ENCODE data around the gene HABP2.

The HABP2 gene

DNA sequence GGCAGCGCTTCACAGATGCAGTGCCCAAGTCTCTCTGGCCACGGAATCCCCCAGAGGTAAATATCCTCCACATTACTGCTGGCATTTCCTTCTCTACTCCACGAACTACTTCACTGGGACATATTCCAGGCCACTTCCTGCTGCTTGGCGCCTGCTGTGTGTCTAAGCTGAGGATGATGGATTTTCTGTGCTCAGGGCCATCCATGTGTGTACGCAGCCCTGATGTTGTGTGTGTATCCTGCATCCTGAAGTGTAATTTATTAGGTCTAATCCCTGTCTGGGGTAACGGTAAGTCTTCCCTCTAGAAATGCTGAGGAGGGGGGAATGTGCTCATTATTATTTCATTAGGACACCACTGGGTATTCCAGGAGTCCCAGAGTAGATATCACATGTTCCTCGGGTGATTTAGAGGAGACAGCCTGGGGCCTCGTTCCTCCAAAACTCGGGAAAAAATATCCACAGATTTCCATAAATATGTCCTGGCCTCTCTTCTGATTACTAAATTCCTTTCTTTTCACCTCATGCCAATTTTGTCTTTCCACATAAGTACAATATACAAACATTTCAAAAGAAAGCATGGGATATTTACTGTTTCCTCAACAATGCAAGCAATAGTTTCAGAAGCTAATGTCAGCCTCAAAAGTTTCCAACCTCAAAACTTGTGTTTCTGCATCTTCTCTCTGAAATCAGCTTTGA is 25.5 kb upstream of the HABP2 start:
- peak; percentile 62 for DNase-seq (ENCODE audit: low spot score)

GRCh38 chr10:113528876-113529275 is 24.0 kb upstream of the HABP2 start:
- no peak for DNase-seq (ENCODE audit: low spot score)

DNA sequence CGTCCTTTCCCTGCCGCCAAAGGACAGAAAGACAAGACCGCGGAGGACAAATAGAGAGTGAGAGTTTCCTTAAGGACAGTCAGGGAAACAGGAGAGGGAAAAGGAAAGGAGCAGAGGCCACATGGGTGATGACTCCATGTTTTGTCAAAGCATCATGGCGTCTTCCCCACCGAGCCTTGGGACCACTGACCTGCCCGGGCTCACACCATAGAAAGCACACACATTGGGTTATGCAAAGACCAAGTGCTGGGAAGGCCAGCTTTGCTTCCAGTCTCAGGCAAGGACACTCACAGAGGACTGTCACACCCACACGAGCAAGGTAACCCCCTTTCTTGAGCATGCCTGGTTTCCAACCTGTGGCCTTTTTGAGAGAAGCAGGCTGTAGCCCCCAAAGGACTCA is 23.3 kb upstream of the HABP2 start:
- DNase-seq (ENCODE audit: low spot score): no peak

- DNase-seq (ENCODE audit: low spot score): no peak
Measured at GRCh38 chr10:113530476-113530875, 22.4 kb upstream of the HABP2 start.

DNA sequence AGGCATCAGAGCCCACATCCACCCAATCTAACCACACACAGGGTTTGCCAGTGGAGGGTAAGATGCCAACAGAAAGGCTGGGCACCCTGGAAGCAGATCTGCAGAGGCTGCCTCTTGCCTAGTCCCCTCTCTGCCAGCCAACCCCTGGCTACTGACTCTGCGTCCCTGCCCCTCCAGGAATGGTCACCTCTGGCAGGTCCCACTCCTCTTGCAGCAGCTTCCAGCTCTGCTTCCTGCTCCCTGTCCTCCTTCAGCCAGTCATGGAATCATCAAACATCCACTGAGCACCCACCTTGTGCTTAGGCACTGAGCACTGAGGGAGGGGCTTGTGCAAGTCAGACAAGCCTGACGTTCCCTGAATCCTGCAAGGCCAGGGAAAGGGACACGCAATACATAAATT is 20.1 kb upstream of the HABP2 start:
- no peak for DNase-seq (ENCODE audit: low spot score)

- no peak for DNase-seq (ENCODE audit: low spot score)
Measured at GRCh38 chr10:113533801-113534200, 19.1 kb upstream of the HABP2 start.

GRCh38 chr10:113534423-113534822 is 18.4 kb upstream of the HABP2 start:
- DNase-seq (ENCODE audit: low spot score): no peak

GRCh38 chr10:113537672-113538071 is 15.2 kb upstream of the HABP2 start:
- no peak for DNase-seq (ENCODE audit: low spot score)

DNA sequence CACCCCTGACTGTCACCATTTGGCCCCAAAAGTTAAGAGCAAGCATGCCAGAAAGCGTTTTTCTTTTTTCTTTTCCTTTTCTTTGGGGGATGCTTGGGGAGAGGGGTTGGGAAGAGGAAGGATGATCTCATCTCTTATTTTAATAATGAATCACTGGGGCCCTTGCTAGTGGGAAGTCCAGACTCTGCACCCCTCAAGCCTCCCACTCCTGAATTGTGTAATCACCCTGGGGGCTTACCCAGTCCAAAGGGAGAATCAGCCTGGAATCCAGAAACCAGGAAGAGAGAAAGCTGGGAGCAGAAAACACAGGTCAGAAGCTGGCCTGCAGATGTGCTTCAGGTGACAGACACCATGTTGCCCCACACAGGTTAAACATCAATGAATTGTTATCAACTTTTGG is 14.7 kb upstream of the HABP2 start:
- no peak for DNase-seq (ENCODE audit: low spot score)

GRCh38 chr10:113539789-113540188 is 13.1 kb upstream of the HABP2 start:
- peak; percentile 92 for DNase-seq (ENCODE audit: low spot score)

GRCh38 chr10:113540845-113541548 is 11.9 kb upstream of the HABP2 start:
- DNase-seq (ENCODE audit: low spot score): peak; percentile 68

DNA sequence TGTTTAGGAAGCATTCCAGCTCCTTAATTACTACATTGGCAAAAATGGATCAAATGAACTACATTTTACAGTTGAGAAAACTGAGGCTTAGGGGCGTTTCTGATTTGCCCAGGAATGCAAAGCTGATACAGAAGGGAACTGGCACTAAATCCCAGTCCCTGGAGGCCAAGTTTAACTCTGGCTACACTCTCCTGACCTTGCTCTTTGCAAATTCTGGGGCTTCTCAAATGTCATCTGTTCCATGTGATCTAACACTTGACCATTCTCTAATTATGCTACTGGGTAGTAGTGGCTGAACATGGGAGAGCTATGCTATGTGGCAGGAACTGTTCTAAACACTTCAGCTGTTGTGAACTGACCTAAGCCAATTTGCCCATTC is 11.3 kb upstream of the HABP2 start:
- no peak for DNase-seq (ENCODE audit: low spot score)

DNA sequence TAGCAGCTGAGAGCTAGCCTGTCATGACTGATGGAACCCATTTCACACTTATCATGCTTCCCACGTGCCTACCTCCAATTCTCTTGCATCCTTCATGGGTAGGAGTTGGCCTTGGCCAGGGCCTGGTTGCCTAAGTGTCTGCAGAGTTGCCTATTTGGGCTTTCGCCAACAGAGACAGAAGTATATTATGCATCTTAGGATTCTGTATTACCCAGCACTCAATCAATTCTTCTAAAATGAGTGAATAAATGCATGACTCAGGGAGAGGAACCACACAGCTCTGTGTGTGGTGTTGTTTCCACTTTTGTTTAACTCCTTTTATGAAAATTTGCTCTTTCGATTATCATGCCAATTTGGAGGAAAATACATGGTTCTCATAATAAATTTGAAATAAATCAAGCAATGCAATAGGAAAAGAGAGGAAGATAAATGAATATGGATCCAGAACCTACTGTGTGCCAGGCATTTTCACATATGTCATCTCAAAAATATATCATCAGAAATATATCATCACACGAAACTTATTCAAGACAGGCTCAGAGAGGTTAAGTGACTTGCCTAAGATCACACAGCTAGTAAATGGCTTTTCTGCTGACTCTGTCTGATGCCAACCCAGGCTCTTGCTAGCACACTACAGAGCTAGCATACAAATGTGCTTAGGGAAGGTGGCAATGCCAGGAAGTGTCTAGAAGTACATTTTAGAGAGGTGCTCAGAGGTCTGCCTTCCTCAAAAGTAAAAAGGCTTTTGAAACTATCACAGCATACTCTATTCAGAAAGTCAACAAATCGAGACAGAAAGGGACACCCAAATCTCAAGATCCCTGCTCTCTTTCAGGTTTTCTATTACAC is 9.5 kb upstream of the HABP2 start:
- no peak for DNase-seq (ENCODE audit: low spot score)

DNA sequence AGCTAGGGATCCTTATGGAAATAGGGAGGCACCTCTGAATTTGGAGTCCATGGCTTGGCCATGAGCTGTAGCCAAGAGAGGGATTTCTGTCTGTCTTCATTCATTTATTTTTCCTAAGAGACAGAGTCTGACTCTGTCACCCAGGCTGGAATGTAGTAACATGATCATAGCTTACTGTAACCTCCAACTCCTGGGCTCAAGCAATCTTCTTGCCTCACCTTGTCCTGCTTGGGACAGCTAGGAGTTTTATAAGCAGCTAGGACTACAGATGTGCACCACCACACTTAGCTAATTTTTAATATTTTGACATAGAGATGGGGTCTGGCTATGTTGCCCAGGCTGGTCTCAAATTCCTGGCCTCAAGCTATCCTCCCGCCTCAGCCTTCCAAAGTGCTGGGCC is 8.5 kb upstream of the HABP2 start:
- DNase-seq (ENCODE audit: low spot score): no peak

DNA sequence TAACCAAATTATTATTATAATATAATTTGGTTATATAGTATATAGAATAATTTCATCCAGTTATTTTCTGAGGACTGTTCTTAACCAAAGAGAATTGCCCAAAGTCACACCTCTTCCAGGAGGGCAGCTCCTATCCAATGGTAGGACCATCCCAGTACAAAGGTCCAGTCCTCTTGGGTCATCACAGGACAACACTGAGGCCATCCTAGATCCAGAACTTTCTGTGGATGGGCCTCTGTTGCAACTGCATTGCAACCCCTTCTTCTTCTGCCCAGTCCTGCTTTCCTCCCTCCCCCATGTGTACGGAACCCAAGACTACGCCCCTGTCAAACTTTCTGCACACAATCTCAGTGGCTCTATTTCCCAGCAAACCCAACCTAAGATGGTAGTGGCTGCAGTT is 5.4 kb upstream of the HABP2 start:
- DNase-seq (ENCODE audit: low spot score): no peak

DNA sequence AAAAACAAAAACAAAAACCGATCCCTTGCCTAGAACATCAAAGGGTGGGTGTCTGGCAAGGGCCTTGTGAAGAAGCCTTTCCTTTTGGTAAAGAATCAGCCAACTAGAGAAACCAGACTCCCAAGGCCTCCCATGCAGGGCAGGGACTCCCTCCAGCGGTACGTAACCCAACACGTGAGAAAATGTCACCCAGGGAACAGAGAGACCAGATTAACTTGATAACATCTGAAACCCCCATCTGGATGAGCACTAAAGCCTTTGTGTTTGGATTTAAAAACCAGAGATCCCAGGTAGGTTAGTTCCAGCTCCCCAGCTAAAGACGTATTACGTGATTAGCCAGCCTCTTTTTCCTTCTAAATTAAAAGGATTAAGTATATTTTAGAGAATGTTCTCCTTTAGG is 3.0 kb upstream of the HABP2 start:
- DNase-seq (ENCODE audit: low spot score): no peak

GRCh38 chr10:113550365-113550764 is 2.5 kb upstream of the HABP2 start:
- DNase-seq (ENCODE audit: low spot score): no peak

DNA sequence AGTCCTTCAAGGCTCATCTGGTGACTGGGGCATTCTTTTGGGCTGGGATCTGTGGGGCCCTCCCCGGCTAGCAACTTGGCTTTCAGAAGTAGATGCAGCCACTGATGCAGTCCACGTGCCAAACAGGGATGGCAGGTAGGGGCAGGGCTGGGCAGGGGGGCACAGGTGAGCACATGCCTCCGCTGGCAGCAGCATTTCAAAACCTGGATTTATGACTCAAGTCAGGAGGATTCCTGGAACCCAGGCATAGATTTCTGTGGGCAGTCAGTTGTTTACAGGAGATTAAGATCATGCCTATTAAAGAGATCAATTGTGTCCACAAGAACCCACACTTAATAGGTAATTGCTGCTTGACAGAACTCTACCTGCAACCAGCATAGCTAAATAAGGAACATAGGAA is 839 bp upstream of the HABP2 start:
- DNase-seq (ENCODE audit: low spot score): no peak

GRCh38 chr10:113553149-113553548 is 296 bp downstream of the HABP2 start:
- no peak for DNase-seq (ENCODE audit: low spot score)

DNA sequence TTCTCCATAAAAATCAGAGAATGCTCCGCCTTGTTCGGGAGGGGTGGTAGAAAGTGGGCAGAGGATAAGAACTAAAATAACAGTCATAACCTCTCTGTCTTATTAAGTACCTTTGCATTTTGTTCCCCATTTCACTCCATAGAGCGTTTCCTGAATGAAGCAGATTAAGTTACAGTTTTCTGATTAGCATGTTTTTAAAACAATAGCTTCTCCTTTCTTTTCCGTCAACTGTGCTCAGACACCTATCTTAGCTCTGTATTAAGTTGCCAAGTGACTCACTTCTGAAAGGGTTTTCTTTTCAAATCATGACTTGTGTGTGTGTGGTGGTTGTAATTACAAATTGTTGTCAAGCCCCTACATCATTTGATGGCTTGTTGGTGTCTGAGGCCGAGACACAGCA is 1.4 kb downstream of the HABP2 start:
- DNase-seq (ENCODE audit: low spot score): no peak

GRCh38 chr10:113555245-113555644 is 2.4 kb downstream of the HABP2 start:
- DNase-seq (ENCODE audit: low spot score): no peak

DNA sequence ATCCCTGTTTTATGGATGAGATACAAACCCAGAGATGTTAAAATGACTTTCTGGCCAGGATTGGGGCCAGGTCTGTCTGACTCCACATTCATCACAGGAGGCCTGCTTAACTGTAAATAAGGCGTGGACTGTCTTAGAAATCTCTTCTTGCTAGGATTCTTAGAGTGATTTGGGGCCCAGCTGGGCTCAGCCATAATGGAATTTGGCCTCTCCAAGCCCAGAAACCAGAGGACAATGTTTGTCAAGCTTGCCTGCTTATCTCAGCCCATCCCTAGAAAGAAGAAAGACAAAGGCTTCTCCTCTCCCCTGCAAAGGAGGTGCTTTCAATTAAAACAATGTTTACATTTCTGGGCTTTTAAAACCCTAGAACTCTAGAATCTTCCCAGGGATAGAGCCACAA is 2.9 kb downstream of the HABP2 start:
- no peak for DNase-seq (ENCODE audit: low spot score)

DNA sequence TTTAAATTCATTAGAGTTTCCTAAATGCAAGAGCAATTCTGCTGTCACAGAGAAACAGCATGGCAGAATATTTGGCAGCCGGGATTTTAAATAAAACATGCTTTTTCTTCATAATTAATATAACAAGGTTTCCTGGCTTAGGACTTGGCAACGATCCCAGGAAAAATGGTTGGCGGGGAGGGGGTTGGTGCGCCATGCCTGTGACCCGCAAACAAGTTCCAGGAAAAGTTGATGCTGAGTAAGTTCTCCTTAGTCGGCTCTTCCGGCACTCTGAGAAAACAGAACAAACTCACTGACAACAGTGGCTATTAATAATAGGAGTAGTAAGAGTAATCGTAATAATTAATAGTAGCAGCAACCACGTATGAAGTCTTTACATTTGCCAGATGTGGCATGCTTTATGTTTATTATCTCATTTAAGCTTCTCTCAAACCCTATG is 4.6 kb downstream of the HABP2 start:
- DNase-seq (ENCODE audit: low spot score): no peak
